Neural progenitor cell (in vitro differentiated cells): ENCODE data around the gene CLDN10. TPM values are rescaled to one million over a fixed set of nuclear protein-coding genes. Genes with fewer than 3 reads are reported as not detected.

Source experiments
- DNase-seq: peaks from one replicate; pipeline ENCODE4 v3.0.0-alpha.2; 2016; ENCODE audit warnings: low spot score
- H2AFZ ChIP-seq: fragments of 200-600 bp; sonication (generic); replicated peaks from 2 replicates; pipeline ENCODE4 v1.6.1; 2016; ENCODE audit warnings: antibody characterized with exemption
- H3F3A ChIP-seq: fragments of 200-600 bp; sonication (generic); 2 replicates; pipeline ENCODE4 v1.6.1; 2016; ENCODE audit warnings: antibody characterized with exemption, low read depth
- H3K27ac ChIP-seq: fragments of 200-600 bp; sonication (generic); 2 replicates; pipeline ENCODE4 v1.5.1; 2016; ENCODE audit warnings: mild to moderate bottlenecking
- H3K27me3 ChIP-seq: fragments of 200-600 bp; sonication (generic); 2 replicates; pipeline ENCODE4 v1.6.1; 2016; ENCODE audit warnings: mild to moderate bottlenecking, moderate library complexity
- H3K36me3 ChIP-seq: fragments of 200-600 bp; sonication (generic); 2 replicates; pipeline ENCODE4 v1.5.1; 2016
- H3K4me1 ChIP-seq: fragments of 200-600 bp; sonication (generic); 2 replicates; pipeline ENCODE4 v1.6.1; 2016; ENCODE audit warnings: mixed run types
- H3K4me2 ChIP-seq: fragments of 200-600 bp; sonication (generic); 2 replicates; pipeline ENCODE4 v1.6.1; 2016
- H3K4me3 ChIP-seq: fragments of 200-600 bp; sonication (generic); 2 replicates; pipeline ENCODE4 v1.5.1; 2016
- H3K79me2 ChIP-seq: fragments of 200-600 bp; sonication (generic); 2 replicates; pipeline ENCODE4 v1.6.1; 2016; ENCODE audit warnings: low read depth
- H3K9ac ChIP-seq: fragments of 200-600 bp; sonication (generic); 2 replicates; pipeline ENCODE4 v1.6.1; 2016
- H3K9me3 ChIP-seq: fragments of 200-600 bp; sonication (generic); 2 replicates; pipeline ENCODE4 v1.5.1; 2016; ENCODE audit warnings: low read depth
- H4K20me1 ChIP-seq: fragments of 200-600 bp; sonication (generic); 2 replicates; pipeline ENCODE4 v1.6.1; 2016; ENCODE audit warnings: low read depth
- H3K27ac Mint-ChIP-seq: 3 replicates; pipeline ENCODE4 v1.8.0; 2021; ENCODE audit warnings: mixed read lengths
- H3K27me3 Mint-ChIP-seq: 2 replicates; pipeline ENCODE4 v1.8.0; 2022; ENCODE audit warnings: low read depth, mild to moderate bottlenecking, inconsistent platforms, moderate library complexity, mixed read lengths; ENCODE audit not compliant: insufficient read depth
- H3K36me3 Mint-ChIP-seq: 3 replicates; pipeline ENCODE4 v1.8.0; 2021; ENCODE audit warnings: mixed read lengths
- H3K4me1 Mint-ChIP-seq: 3 replicates; pipeline ENCODE4 v1.8.0; 2021; ENCODE audit warnings: mixed read lengths
- H3K4me3 Mint-ChIP-seq: 3 replicates; pipeline ENCODE4 v1.8.0; 2021; ENCODE audit warnings: mild to moderate bottlenecking, moderate library complexity, mixed read lengths
- H3K9me3 Mint-ChIP-seq: 3 replicates; pipeline ENCODE4 v1.8.0; 2020; ENCODE audit warnings: mixed read lengths
- EZH2 ChIP-seq: fragments of 200-600 bp; sonication (generic); IDR thresholded peaks from 2 replicates; pipeline ENCODE4 v1.6.1; 2017; ENCODE audit warnings: antibody characterized with exemption, mild to moderate bottlenecking, moderate library complexity
- EZH2phosphoT487 ChIP-seq: fragments of 200-600 bp; sonication (generic); IDR thresholded peaks from 2 replicates; pipeline ENCODE4 v1.6.1; 2017; ENCODE audit warnings: antibody characterized with exemption
- total RNA-seq: library from RNA; depleted of rRNA; stranded (reverse); fragments of >200 nt; gene quantifications from 2 replicates; pipeline ENCODE4 v1.2.3, GENCODE V29; 2015; ENCODE audit warnings: low replicate concordance
- TF ChIP-seq, protein P1 (sequence below): fragments of 200-600 bp; sonication (generic); IDR thresholded peaks from 2 replicates; pipeline ENCODE4 v1.5.1; 2017; ENCODE audit warnings: antibody characterized with exemption, mild to moderate bottlenecking

Gene CLDN10
- total RNA-seq, 1 donor from 2014 or later: 25.5 TPM

DNA sequence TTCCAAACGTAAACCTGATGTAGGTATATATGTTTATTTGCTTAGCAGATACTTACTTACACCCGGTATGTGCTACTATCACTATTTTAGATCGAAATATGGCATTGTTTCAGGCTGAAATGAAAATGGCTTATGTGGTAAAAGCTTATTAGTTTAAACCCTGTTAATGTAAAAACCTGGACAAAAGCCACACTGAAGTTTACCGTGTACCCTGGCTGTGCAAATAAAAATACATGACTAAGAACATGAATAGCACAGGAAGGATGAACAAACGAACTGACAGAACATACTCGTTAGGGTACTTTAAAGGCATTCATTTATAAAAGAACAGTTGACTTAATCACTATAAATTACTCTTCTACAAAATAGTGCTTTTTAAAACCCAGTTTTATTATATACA lies 6.6 kb downstream of the CLDN10 start:
- TF ChIP-seq EZH2phosphoT487 (no peak), EZH2 (no peak)
- TF ChIP-seq, protein P1, sequence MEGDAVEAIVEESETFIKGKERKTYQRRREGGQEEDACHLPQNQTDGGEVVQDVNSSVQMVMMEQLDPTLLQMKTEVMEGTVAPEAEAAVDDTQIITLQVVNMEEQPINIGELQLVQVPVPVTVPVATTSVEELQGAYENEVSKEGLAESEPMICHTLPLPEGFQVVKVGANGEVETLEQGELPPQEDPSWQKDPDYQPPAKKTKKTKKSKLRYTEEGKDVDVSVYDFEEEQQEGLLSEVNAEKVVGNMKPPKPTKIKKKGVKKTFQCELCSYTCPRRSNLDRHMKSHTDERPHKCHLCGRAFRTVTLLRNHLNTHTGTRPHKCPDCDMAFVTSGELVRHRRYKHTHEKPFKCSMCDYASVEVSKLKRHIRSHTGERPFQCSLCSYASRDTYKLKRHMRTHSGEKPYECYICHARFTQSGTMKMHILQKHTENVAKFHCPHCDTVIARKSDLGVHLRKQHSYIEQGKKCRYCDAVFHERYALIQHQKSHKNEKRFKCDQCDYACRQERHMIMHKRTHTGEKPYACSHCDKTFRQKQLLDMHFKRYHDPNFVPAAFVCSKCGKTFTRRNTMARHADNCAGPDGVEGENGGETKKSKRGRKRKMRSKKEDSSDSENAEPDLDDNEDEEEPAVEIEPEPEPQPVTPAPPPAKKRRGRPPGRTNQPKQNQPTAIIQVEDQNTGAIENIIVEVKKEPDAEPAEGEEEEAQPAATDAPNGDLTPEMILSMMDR: no peak
- Histone ChIP-seq H3K9me3 (no peaks in the 10 kb centered on the region), H2AFZ (no peak overlapping the region), H3F3A (no peaks in the 10 kb centered on the region), H3K27me3 (peaks cover 6% of the 10 kb centered on the region), H3K4me2 (no peak overlapping the region), H3K9ac (no peak overlapping the region), H4K20me1 (no peaks in the 10 kb centered on the region), H3K79me2 (no peaks in the 10 kb centered on the region), H3K4me1 (peaks cover 2% of the 10 kb centered on the region), H3K36me3 (no peaks in the 10 kb centered on the region), H3K27ac (no peak overlapping the region), H3K4me3 (no peak overlapping the region)
- Mint-ChIP-seq H3K4me3 (no peak overlapping the region), H3K9me3 (no peaks in the 10 kb centered on the region), H3K4me1 (no peaks in the 10 kb centered on the region), H3K36me3 (no peaks in the 10 kb centered on the region), H3K27me3 (peaks cover 3% of the 10 kb centered on the region), H3K27ac (no peak overlapping the region)
- no peak for DNase-seq

DNA sequence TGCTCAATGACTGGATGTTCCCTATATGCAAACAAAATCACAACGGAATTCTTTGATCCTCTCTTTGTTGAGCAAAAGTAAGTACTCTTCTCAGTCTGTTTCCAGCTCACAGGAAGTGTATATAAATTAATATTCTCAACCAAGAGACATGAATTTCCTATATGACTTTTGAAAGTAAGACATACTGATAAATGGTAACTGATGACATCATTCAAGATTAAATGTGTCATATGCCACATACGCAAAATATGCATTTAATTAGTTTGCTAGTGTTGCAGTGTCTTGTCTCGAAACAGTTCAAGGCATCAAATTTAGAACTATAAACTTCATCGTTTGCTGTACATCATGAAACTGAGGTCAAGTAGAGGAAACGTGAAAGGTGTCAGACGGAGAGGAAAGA lies 7.9 kb downstream of the CLDN10 start:
- Mint-ChIP-seq H3K27ac (no peak overlapping the region), H3K36me3 (no peaks in the 10 kb centered on the region), H3K4me1 (no peaks in the 10 kb centered on the region), H3K27me3 (peaks cover 1% of the 10 kb centered on the region), H3K9me3 (no peaks in the 10 kb centered on the region), H3K4me3 (no peak overlapping the region)
- TF ChIP-seq EZH2phosphoT487 (no peak), EZH2 (no peak)
- TF ChIP-seq, protein P1: no peak
- Histone ChIP-seq H3F3A (peaks cover 5% of the 10 kb centered on the region), H3K36me3 (no peaks in the 10 kb centered on the region), H3K9ac (no peak overlapping the region), H3K79me2 (no peaks in the 10 kb centered on the region), H3K27me3 (no peaks in the 10 kb centered on the region), H3K4me3 (no peak overlapping the region), H3K9me3 (no peaks in the 10 kb centered on the region), H3K27ac (no peak overlapping the region), H3K4me1 (no peaks in the 10 kb centered on the region), H2AFZ (no peak overlapping the region), H4K20me1 (no peaks in the 10 kb centered on the region), H3K4me2 (no peak overlapping the region)
- no peak for DNase-seq

DNA sequence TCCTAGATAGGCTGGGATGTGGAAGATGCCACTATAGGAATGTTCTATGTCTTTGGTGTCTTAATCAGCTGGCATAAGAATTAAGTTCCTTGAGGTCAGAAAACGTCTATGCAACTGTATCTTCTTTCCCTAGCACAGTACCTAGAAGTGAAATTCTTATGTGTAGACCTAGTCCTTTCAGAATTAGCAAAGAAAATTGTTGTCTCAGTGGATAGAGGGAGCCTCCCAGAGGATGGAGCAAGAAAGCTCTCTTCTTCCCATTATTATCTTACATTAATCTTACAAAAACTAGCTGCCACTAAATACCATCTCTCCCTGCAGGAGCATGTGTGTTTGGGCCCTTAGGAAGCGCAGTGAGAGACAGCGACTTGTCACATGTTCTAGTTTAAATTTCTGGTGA lies 11.6 kb downstream of the CLDN10 start:
- H3K9me3 Mint-ChIP-seq: peaks cover 2% of the 10 kb centered on the region
- H3K27ac Mint-ChIP-seq: no peak overlapping the region
- Histone ChIP-seq H3K9me3 (no peaks in the 10 kb centered on the region), H3K27me3 (no peaks in the 10 kb centered on the region), H4K20me1 (no peaks in the 10 kb centered on the region), H3K79me2 (no peaks in the 10 kb centered on the region), H3K4me2 (no peak overlapping the region), H3K9ac (no peak overlapping the region), H3K4me3 (no peak overlapping the region), H3K27ac (no peak overlapping the region), H3K36me3 (no peaks in the 10 kb centered on the region), H3K4me1 (no peaks in the 10 kb centered on the region), H2AFZ (no peak overlapping the region), H3F3A (peaks cover 5% of the 10 kb centered on the region)
- H3K27me3 Mint-ChIP-seq: peaks cover 1% of the 10 kb centered on the region
- no peak overlapping the region for H3K4me3 Mint-ChIP-seq
- TF ChIP-seq, protein P1: peak; percentile 22
- TF ChIP-seq EZH2: no peak
- H3K4me1 Mint-ChIP-seq: no peaks in the 10 kb centered on the region
- no peak for DNase-seq
- no peaks in the 10 kb centered on the region for H3K36me3 Mint-ChIP-seq
